ENCODE results near the gene SPSB2. TPM values are rescaled to one million over a fixed set of nuclear protein-coding genes. Genes with fewer than 3 reads are reported as not detected.

Gene SPSB2
- total and polyA plus RNA-seq, 2 donors (not counting 1 experiment from before 2014, with no cell fraction given) = 9.4 to 16.0 TPM

- CTCF ChIA-PET = interaction anchor here (0.7 to 2.7 kb wide), 25 partner anchors 8 to 338 kb away, joined by 3 to 77 read pairs (median 5); partner anchors contain the start of genes C12orf57, CDCA3, ENO2 and LPCAT3
- Mint-ChIP-seq H3K27me3 (no peaks in the 10 kb centered on the region), H3K4me3 (peak overlapping the region; percentile 87), H3K27ac (peak overlapping the region; percentile 91), H3K9me3 (ENCODE audit: insufficient read depth) (no peaks in the 10 kb centered on the region), H3K4me1 (peaks cover 15% of the 10 kb centered on the region)
- Histone ChIP-seq H3K9ac (ENCODE audit: low read length) (peak overlapping the region; percentile 68), H2AFZ (ENCODE audit: insufficient read depth, low read depth, low read length, poor library complexity, severe bottlenecking) (peak overlapping the region; percentile 79), H3K9me3 (ENCODE audit: control extremely low read depth in 1 of 3, control insufficient read depth in 2 of 3, insufficient read depth in 1 of 3, low read length in 2 of 3) (no peaks in the 10 kb centered on the region), H3K4me1 (ENCODE audit: control insufficient read depth in 2 of 2, insufficient read depth in 2 of 2, low read length in 2 of 2) (peaks cover 9 to 13% of the 10 kb centered on the region in 2 donors), H3K27ac (ENCODE audit: low read length in 2 of 2) (peak overlapping the region; percentile 93 to 94), H3K79me2 (ENCODE audit: control insufficient read depth, insufficient read depth, low read length) (peaks cover 4% of the 10 kb centered on the region), H4K20me1 (ENCODE audit: control insufficient read depth, insufficient read depth, low read length, poor library complexity, severe bottlenecking) (no peaks in the 10 kb centered on the region), H3K27me3 (replicated peaks in 1 of 4; ENCODE audit: control extremely low read depth in 1 of 4, control insufficient read depth in 3 of 4, insufficient read depth in 4 of 4, low read length in 3 of 4) (no peaks in the 10 kb centered on the region), H3K36me3 (replicated peaks in 1 of 2; ENCODE audit: control extremely low read depth in 1 of 2, control insufficient read depth in 1 of 2, extremely low read depth in 1 of 2, insufficient read depth in 2 of 2, low read length in 1 of 2) (no peaks in the 10 kb centered on the region), H3K4me2 (replicated peaks; ENCODE audit: low read depth, low read length, poor library complexity, severe bottlenecking) (peak overlapping the region; percentile 75), H3K4me3 (ENCODE audit: control extremely low read depth in 1 of 5, extremely low read depth in 1 of 5, insufficient read depth in 1 of 5, low read depth in 2 of 5, low read length in 4 of 5) (peak overlapping the region; percentile 61 to 79 (median 76))
- POLR2A ChIA-PET = interaction anchor here (0.6 to 1.6 kb wide), 12 partner anchors 10 to 78 kb away, joined by 3 to 30 read pairs (median 4); partner anchors contain the start of genes C12orf57, CDCA3, ENO2 and RNU7-1
- intact Hi-C loops (cut with micrococcal nuclease) = loop anchor here (1.0 kb wide), 8 partner anchors 13 to 138 kb away; partner anchors contain the start of genes EMG1, LPCAT3, LRRC23 and MLF2
- no peak for DNase-seq
- no peak for ATAC-seq (ENCODE audit: low read depth)
- TF ChIP-seq CTCF (IDR thresholded peaks at IDR 0.05) = no peak
- TF ChIP-seq EZH2 (IDR thresholded peaks at IDR 0.05; ENCODE audit: borderline replicate concordance, insufficient read depth, low read depth, low read length, poor library complexity, severe bottlenecking) = no peak
- 87% methylated on average over 3 of the region's 5 CpGs for WGBS (ENCODE audit: insufficient coverage)
Observed at GRCh38 chr12:6891646-6892001, 18.5 kb upstream of the SPSB2 start.

Measured in B cell (primary cell).